T-helper 2 cell treated with Interferon-gamma antibody and Interleukin-4, amounts not matched to agents 100 ng/mL and 5 ng/mL, for 36 hours (primary cell): ENCODE results near the gene UBE2C. TPM values are rescaled to one million over a fixed set of nuclear protein-coding genes. Genes with fewer than 3 reads are reported as not detected.

Experiments used
- intact Hi-C: fragments of 100-400 bp; cut with micrococcal nuclease; formaldehyde crosslinking; loops from one replicate; pipeline ENCODE4 v1.15.1; 2023
- total RNA-seq: library from RNA; stranded (reverse); gene quantifications from 2 replicates; pipeline ENCODE4 v1.2.3, GENCODE V29; 2022

Gene UBE2C
- total RNA-seq, 1 donor from 2014 or later, result 181 TPM

- intact Hi-C loops, result loop anchor here (1.0 to 5.0 kb wide), 9 partner anchors 24 to 494 kb away; partner anchors contain the start of genes CTSA, DNTTIP1, NEURL2 and SNX21
These were observed 44.9 kb downstream of the UBE2C start, which contains the start of the genes ACOT8 and ZSWIM3 for GRCh38 chr20:45857114-45857881. TSS of gene ACOT8 (minus strand) at chr20:45857392. CDS start at chr20:45857315, 77 bp downstream. TSS of gene ZSWIM3 (plus strand) at chr20:45857614. CDS start at chr20:45857826, 212 bp downstream.

DNA sequence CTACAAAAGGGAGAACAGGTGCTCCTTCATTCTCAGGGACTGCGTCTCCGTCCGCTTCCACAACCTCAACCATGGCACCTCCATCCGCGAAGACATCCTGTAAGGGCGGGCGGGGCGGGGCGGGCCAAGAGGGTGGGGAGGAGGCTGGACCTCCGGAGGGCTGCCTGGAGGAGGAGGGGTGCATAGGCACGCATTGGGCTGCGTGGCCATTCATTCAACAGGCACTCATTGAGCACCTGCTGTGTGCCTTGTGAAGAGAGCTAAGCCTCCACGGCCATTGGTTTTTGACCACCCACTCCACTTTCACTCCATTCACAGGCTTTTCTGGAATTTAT, 45.4 kb downstream of the UBE2C start:
- intact Hi-C loops, result loop anchor here (1.0 to 5.0 kb wide), 9 partner anchors 23 to 495 kb away; partner anchors contain the start of genes CTSA, DNTTIP1, NEURL2 and SNX21

- intact Hi-C loops, result loop anchor here (5.0 kb wide), 1 partner anchor 68 kb away; the partner anchor contains the start of genes DNTTIP1 and WFDC3
These were observed 47.5 kb downstream of the UBE2C start for GRCh38 chr20:45859916-45860315.

GRCh38 chr20:45860560-45861220, 48.2 kb downstream of the UBE2C start:
- intact Hi-C loops, result no loop called here

DNA sequence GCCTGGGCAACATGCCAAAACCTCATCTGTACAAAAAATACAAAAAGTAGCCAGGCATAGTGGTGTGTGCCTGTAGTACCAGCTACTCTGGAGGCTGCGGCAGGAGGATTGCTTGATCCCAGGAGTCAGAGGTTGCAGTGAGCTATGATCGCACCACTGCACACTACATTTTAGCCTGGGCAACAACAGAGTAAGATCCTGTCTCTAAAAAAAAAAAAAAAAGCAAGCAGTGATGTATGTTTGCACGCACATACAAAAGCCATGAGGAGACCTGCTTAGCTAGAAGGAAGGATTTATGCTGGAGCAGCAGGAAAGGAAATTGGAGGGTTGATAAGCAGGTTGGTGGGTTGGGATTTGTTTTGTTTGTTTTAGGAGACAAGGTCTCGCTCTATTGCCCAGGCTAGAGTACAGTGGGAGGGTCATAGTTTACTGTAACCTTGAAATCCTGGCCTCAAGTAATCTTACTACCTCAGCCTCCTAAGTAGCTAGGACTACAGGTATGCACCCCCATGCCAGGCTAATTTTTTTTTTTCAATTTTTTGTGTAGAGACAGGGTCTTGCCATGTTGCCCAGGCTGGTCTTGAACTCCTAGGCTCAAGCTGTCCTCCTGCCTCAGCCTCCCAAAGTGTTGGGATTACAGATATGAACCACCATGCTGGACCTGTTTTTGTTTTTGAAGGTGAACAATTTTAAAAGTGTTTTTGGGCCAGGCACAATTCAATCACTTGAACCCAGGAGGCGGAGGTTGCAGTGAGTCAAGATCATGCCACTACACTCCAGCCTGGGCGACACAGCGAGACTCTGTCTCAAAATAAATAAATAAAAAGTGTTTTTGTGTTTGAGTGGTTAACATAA, 49.0 kb downstream of the UBE2C start:
- intact Hi-C loops, result no loop called here

GRCh38 chr20:45863543-45864470, 51.4 kb downstream of the UBE2C start:
- intact Hi-C loops, result no loop called here

DNA sequence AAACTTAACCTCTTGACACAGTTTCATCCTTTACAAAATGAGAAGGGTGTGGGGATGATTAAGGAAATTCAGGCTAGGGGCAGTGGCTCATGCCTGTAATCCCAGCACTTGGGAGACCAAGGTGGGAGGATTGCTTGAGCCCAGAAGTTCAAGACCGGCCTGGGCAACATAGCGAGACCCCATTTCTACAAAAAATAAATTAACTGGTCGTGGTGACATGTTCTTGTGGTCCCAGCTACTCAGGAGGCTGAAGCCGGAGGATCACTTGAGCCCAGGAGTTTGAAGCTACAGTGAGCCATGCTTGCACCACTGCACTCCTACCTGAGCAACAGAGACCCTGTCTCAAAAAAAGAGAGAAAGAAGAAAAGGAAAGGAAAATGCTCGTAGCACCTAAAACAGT, 54.0 kb downstream of the UBE2C start:
- intact Hi-C loops, result no loop called here

Other genes starting within 250 kb of the UBE2C start
- gene WFDC8, start 233.4 kb upstream of the UBE2C start, total RNA-seq, result not detected in 2 replicates
- not detected in 2 replicates for gene WFDC10A, start 182.9 kb upstream of the UBE2C start, total RNA-seq
- gene WFDC9, start 181.4 kb upstream of the UBE2C start, total RNA-seq, result not detected in 2 replicates
- gene WFDC11, start 142.4 kb upstream of the UBE2C start, total RNA-seq, result not detected in 2 replicates
- not detected in 2 replicates for gene WFDC13, start 110.6 kb upstream of the UBE2C start, total RNA-seq
- gene WFDC10B, start 107.6 kb upstream of the UBE2C start, total RNA-seq, result not detected in 2 replicates
- gene SPINT4, start 90.3 kb upstream of the UBE2C start, total RNA-seq, result not detected in 2 replicates
- not detected in 2 replicates for gene WFDC3, start 20.8 kb upstream of the UBE2C start, total RNA-seq
- 30.3 and 31.8 TPM in 2 replicates for gene DNTTIP1, start 20.7 kb upstream of the UBE2C start, total RNA-seq
- 0.36 TPM in 1 of 2 replicates, not detected in the other for gene TNNC2, start 14.7 kb downstream of the UBE2C start, total RNA-seq
- 1.7 and 1.8 TPM in 2 replicates for gene SNX21, start 21.2 kb downstream of the UBE2C start, total RNA-seq
- gene ACOT8, start 44.7 kb downstream of the UBE2C start, total RNA-seq, result 36.6 and 37.1 TPM in 2 replicates
- gene ZSWIM3, start 45.0 kb downstream of the UBE2C start, total RNA-seq, result 6.4 and 7.1 TPM in 2 replicates
- gene ZSWIM1, start 68.6 kb downstream of the UBE2C start, total RNA-seq, result 9.8 and 10.7 TPM in 2 replicates
- 0.52 and 1.0 TPM in 2 replicates for gene SPATA25, start 75.0 kb downstream of the UBE2C start, total RNA-seq
- gene NEURL2, start 78.6 kb downstream of the UBE2C start, total RNA-seq, result 1.4 and 2.1 TPM in 2 replicates
- gene CTSA, start 78.7 kb downstream of the UBE2C start, total RNA-seq, result 55.1 and 60.4 TPM in 2 replicates
- 1.5 and 1.8 TPM in 2 replicates for gene PLTP, start 99.5 kb downstream of the UBE2C start, total RNA-seq
- 37.1 and 38.3 TPM in 2 replicates for gene PCIF1, start 122.0 kb downstream of the UBE2C start, total RNA-seq
- 37.6 and 38.7 TPM in 2 replicates for gene ZNF335, start 159.6 kb downstream of the UBE2C start, total RNA-seq
- not detected in 2 replicates for gene MMP9, start 196.3 kb downstream of the UBE2C start, total RNA-seq
- 0.70 TPM in 1 of 2 replicates, not detected in the other for gene SLC12A5, start 216.6 kb downstream of the UBE2C start, total RNA-seq